Body of pancreas (tissue), 4 donors: ENCODE measurements around the gene PFKL. TPM values are rescaled to one million over a fixed set of nuclear protein-coding genes. Genes with fewer than 3 reads are reported as not detected.

Source experiments
- ATAC-seq: fragments of 150-250 bp; one replicate; pipeline ENCODE4 v1.9.1; 2016
- DNase-seq, 4 donors: peaks; one replicate each; pipeline ENCODE4 v3.0.0-alpha.2; 2019
- H3K27ac ChIP-seq, 4 donors: fragments of 200-600 bp; sonication (generic); 1 replicate in 3 of 4; 2 replicates in 1 of 4; pipeline versions ENCODE4 v1.5.1 to v1.6.1; 2016 to 2019; ENCODE audit warnings: mild to moderate bottlenecking in 1 of 4, mixed read lengths in 1 of 4, moderate library complexity in 1 of 4
- H3K27me3 ChIP-seq, 2 donors: fragments of 200-600 bp; sonication (generic); one replicate each; pipeline ENCODE4 v1.6.0; 2016; ENCODE audit warnings: mild to moderate bottlenecking in 1 of 2
- H3K36me3 ChIP-seq, 2 donors: fragments of 200-600 bp; sonication (generic); replicated peaks in 1 of 2; 2 replicates each; pipeline ENCODE4 v1.5.1; 2016; ENCODE audit warnings: low read depth in 2 of 2; ENCODE audit not compliant: insufficient read depth in 1 of 2
- H3K4me1 ChIP-seq: fragments of 200-600 bp; sonication (generic); one replicate; pipeline ENCODE4 v1.6.0; 2016
- H3K4me3 ChIP-seq, 2 donors: fragments of 200-600 bp; sonication (generic); 1 replicate in 1 of 2; 2 replicates in 1 of 2; pipeline ENCODE4 v1.5.1; 2016 to 2019
- H3K9me3 ChIP-seq, 3 donors: fragments of 200-600 bp; sonication (generic); 1 replicate in 2 of 3; 2 replicates in 1 of 3; pipeline ENCODE4 v1.5.1; 2016
- CTCF ChIP-seq, 7 experiments: fragments of 450-650 bp in 4 of 7; fragments of 200-600 bp in 3 of 7; sonication (generic) in 3 of 7; IDR thresholded peaks; one replicate each; pipeline ENCODE4 v1.5.1; 2016 to 2019; ENCODE audit warnings: antibody characterized with exemption in 7 of 7
- POLR2A ChIP-seq, 3 donors: fragments of 450-650 bp; IDR thresholded peaks; one replicate each; pipeline ENCODE4 v1.6.1; 2016; ENCODE audit warnings: antibody characterized with exemption in 3 of 3, mild to moderate bottlenecking in 2 of 3
- whole genome bisulfite sequencing, 2 donors: methylation state at CpG; one replicate each; pipeline ENCODE4 v1.1.5; 2017; 5-methylcytosine and 5-hydroxymethylcytosine counted together
- intact Hi-C: fragments of 100-400 bp; cut with DNase I; formaldehyde crosslinking; loops from one replicate; pipeline ENCODE4 v1.15.1; 2023
- total RNA-seq, 2 donors: library from RNA; depleted of rRNA; stranded (reverse); fragments of >200 nt; gene quantifications; one replicate each; pipeline ENCODE4 v1.1.0, GENCODE V29; 2016

The PFKL gene
- total RNA-seq, 2 donors from 2014 or later = 56.8 to 104 TPM

- ATAC-seq (no peak), DNase-seq (no peak)
- Histone ChIP-seq H3K27ac (no peak overlapping the region), H3K27me3 (no peaks in the 10 kb centered on the region), H3K36me3 (no peaks in the 10 kb centered on the region), H3K4me3 (no peak overlapping the region), H3K4me1 (peaks cover 43% of the 10 kb centered on the region), H3K9me3 (no peaks in the 10 kb centered on the region)
- no peak for TF ChIP-seq POLR2A (IDR thresholded peaks at IDR 0.05)
- no peak for TF ChIP-seq CTCF (IDR thresholded peaks at IDR 0.05)
- intact Hi-C loops = no loop called here
- 68 to 86% methylated on average over 8 to 9 of the region's 9 CpGs for WGBS, 2 donors
These were observed 5.8 kb downstream of the PFKL start for GRCh38 chr21:44305691-44306090.

GRCh38 chr21:44306936-44307704 lies 7.3 kb downstream of the PFKL start:
- 64 to 82% methylated on average over 16 to 19 of the region's 21 CpGs for WGBS, 2 donors
- Histone ChIP-seq H3K4me3 (no peak overlapping the region), H3K9me3 (no peaks in the 10 kb centered on the region), H3K4me1 (peaks cover 29% of the 10 kb centered on the region), H3K36me3 (peaks cover 0 to 7% of the 10 kb centered on the region in 2 donors), H3K27ac (peak overlapping the region in 3 of 4 donors; percentile 26 to 50 (median 44)), H3K27me3 (no peaks in the 10 kb centered on the region)
- ATAC-seq = peak; percentile 8
- peak in 1 of 4 donors; percentile 57 for DNase-seq
- intact Hi-C loops = no loop called here
- TF ChIP-seq POLR2A (IDR thresholded peaks at IDR 0.05) (no peak), CTCF (IDR thresholded peaks at IDR 0.05) (no peak)

GRCh38 chr21:44310628-44311507 lies 11.0 kb downstream of the PFKL start:
- no peak for TF ChIP-seq CTCF (IDR thresholded peaks at IDR 0.05)
- TF ChIP-seq POLR2A (IDR thresholded peaks at IDR 0.05) = no peak
- Histone ChIP-seq H3K27ac (no peak overlapping the region), H3K9me3 (no peaks in the 10 kb centered on the region), H3K4me3 (no peak overlapping the region), H3K36me3 (peaks cover 0 to 10% of the 10 kb centered on the region in 2 donors), H3K27me3 (no peaks in the 10 kb centered on the region), H3K4me1 (no peaks in the 10 kb centered on the region)
- intact Hi-C loops = loop anchor here (10.0 kb wide), 1 partner anchor 46 kb away; the partner anchor contains the start of gene DNMT3L
- DNase-seq = no peak
- no peak for ATAC-seq
- WGBS, 2 donors = 89 to 91% methylated on average over 18 to 28 of the region's 28 CpGs

GRCh38 chr21:44312089-44312488 lies 12.2 kb downstream of the PFKL start:
- WGBS, 2 donors = 81 to 90% methylated on average over 3 to 21 of the region's 22 CpGs
- Histone ChIP-seq H3K27ac (no peak overlapping the region), H3K9me3 (no peaks in the 10 kb centered on the region), H3K27me3 (no peaks in the 10 kb centered on the region), H3K4me3 (no peak overlapping the region), H3K4me1 (no peaks in the 10 kb centered on the region), H3K36me3 (peaks cover 0 to 12% of the 10 kb centered on the region in 2 donors)
- TF ChIP-seq POLR2A (IDR thresholded peaks at IDR 0.05) (no peak), CTCF (IDR thresholded peaks at IDR 0.05) (no peak)
- no peak for ATAC-seq
- no peak for DNase-seq
- intact Hi-C loops = loop anchor here (10.0 kb wide), 1 partner anchor 47 kb away; the partner anchor contains the start of gene DNMT3L
